Panc1 (cell line): ENCODE data around the gene PGM2. TPM values are rescaled to one million over a fixed set of nuclear protein-coding genes. Genes with fewer than 3 reads are reported as not detected.

Source experiments
- ATAC-seq: fragments of 200-7000 bp; cut with Tn5 transposase; 2 replicates; pipeline ENCODE4 v1.9.1; 2020; ENCODE audit warnings: mild to moderate bottlenecking, moderate library complexity
- BruUV-seq: library from RNA; stranded (reverse); fragments of 400-500 nt; replicated peaks from 2 replicates; lab custom pipeline; 2021; lab: Mats Ljungman, UMichigan
- CTCF ChIA-PET: fragments of 300-600 bp; sonication (Branson Sonifier 250); formaldehyde crosslinking; loops from one replicate; lab custom pipeline; 2022; ENCODE audit warnings: antibody characterized with exemption; lab: Charles Lee
- POLR2A ChIA-PET: fragments of 300-600 bp; sonication (Branson Sonifier 250); formaldehyde crosslinking; loops from one replicate; lab custom pipeline; 2022; ENCODE audit warnings: antibody characterized with exemption; lab: Charles Lee
- DNase-seq: peaks from one replicate; pipeline ENCODE4 v3.0.0-alpha.2; 2010; ENCODE audit warnings: low read depth, low spot score
- H3K27ac ChIP-seq: 2 replicates; pipeline ENCODE4 v1.5.1; 2011; ENCODE audit warnings: mild to moderate bottlenecking, low read length, inconsistent platforms
- H3K27me3 ChIP-seq: fragments of 200-500 bp; sonication (Bioruptor generic); 2 replicates; pipeline ENCODE4 v1.6.0; 2014; ENCODE audit warnings: low read length, inconsistent platforms; ENCODE audit not compliant: control insufficient read depth, insufficient read depth
- H3K36me3 ChIP-seq: fragments of 200-500 bp; sonication (Bioruptor generic); 2 replicates; pipeline ENCODE4 v1.5.1; 2014; ENCODE audit warnings: inconsistent platforms, mild to moderate bottlenecking, low read length, moderate library complexity; ENCODE audit not compliant: control insufficient read depth, insufficient read depth
- H3K4me1 ChIP-seq: 2 replicates; pipeline ENCODE4 v1.5.1; 2011; ENCODE audit warnings: inconsistent platforms, mild to moderate bottlenecking, low read length, moderate library complexity; ENCODE audit not compliant: control insufficient read depth, insufficient read depth
- H3K4me3 ChIP-seq, 2 experiments: 2 replicates each; pipeline ENCODE4 v1.5.1; 2011 to 2012; ENCODE audit warnings: low read depth in 2 of 2, low read length in 2 of 2, mild to moderate bottlenecking in 2 of 2, inconsistent platforms in 1 of 2, moderate library complexity in 1 of 2
- H3K9me3 ChIP-seq: fragments of 200-500 bp; sonication (Bioruptor generic); 2 replicates; pipeline ENCODE4 v1.5.1; 2014; ENCODE audit warnings: low read depth, mild to moderate bottlenecking, inconsistent platforms, low read length, moderate library complexity; ENCODE audit not compliant: control insufficient read depth, insufficient read depth
- CTCF ChIP-seq: fragments of 450-650 bp; IDR thresholded peaks from 2 replicates; pipeline ENCODE4 v1.5.1; 2017; ENCODE audit warnings: mild to moderate bottlenecking
- POLR2AphosphoS5 ChIP-seq: IDR thresholded peaks from 2 replicates; pipeline ENCODE4 v1.6.1; 2012; ENCODE audit warnings: mild to moderate bottlenecking, low read depth, low read length, moderate library complexity
- SIN3A ChIP-seq: IDR thresholded peaks from 2 replicates; pipeline ENCODE4 v1.6.1; 2012; ENCODE audit warnings: low read depth, mild to moderate bottlenecking, low read length, moderate library complexity, borderline replicate concordance; ENCODE audit not compliant: insufficient read depth
- TCF7L2 ChIP-seq: IDR thresholded peaks from 2 replicates; pipeline ENCODE4 v1.6.1; 2011; ENCODE audit warnings: mild to moderate bottlenecking, low read depth, low read length, inconsistent platforms
- in situ Hi-C: cut with HindIII; loops from 2 replicates; pipeline ENCODE4 v1.10.0; 2016; ENCODE audit warnings: low sequenced_read_pairs, low pct_unique_long_range_greater_than_20kb
- intact Hi-C: fragments of 100-400 bp; cut with micrococcal nuclease; formaldehyde crosslinking; loops from one replicate; pipeline ENCODE4 v1.10.0; 2022; ENCODE audit not compliant: unreplicated experiment
- total RNA-seq: library from RNA; stranded (reverse); gene quantifications from one replicate; pipeline ENCODE4 v1.2.1, GENCODE V29; 2021; ENCODE audit not compliant: unreplicated experiment
- TF ChIP-seq, protein P1 (sequence below), 2 experiments: IDR thresholded peaks; 2 replicates each; pipeline ENCODE4 v1.6.1; 2011 to 2012; ENCODE audit warnings: low read depth in 2 of 2, control low read depth in 1 of 2, low read length in 1 of 2, mild to moderate bottlenecking in 1 of 2, moderate library complexity in 1 of 2; ENCODE audit not compliant: insufficient read depth in 1 of 2

PGM2 gene
- total RNA-seq, 1 experiment from 2014 or later, result 15.4 TPM

GRCh38 chr4:37825968-37826294 lies 555 bp upstream of the PGM2 start:
- peak; percentile 25 for DNase-seq
- H3K9me3 ChIP-seq, result no peaks in the 10 kb centered on the region
- POLR2A ChIA-PET, result no interaction called here
- H3K36me3 ChIP-seq, result no peaks in the 10 kb centered on the region
- H3K27ac ChIP-seq, result no peak overlapping the region; the same call in none of the 2 replicates
- peak; percentile 43 for ATAC-seq
- H3K4me1 ChIP-seq, result peaks cover 3% of the 10 kb centered on the region; the same call in 1 of the 2 replicates
- no TSS peak for BruUV-seq
- TF ChIP-seq TCF7L2 (no peak), CTCF (no peak), SIN3A (no peak), POLR2AphosphoS5 (no peak)
- TF ChIP-seq, protein P1, sequence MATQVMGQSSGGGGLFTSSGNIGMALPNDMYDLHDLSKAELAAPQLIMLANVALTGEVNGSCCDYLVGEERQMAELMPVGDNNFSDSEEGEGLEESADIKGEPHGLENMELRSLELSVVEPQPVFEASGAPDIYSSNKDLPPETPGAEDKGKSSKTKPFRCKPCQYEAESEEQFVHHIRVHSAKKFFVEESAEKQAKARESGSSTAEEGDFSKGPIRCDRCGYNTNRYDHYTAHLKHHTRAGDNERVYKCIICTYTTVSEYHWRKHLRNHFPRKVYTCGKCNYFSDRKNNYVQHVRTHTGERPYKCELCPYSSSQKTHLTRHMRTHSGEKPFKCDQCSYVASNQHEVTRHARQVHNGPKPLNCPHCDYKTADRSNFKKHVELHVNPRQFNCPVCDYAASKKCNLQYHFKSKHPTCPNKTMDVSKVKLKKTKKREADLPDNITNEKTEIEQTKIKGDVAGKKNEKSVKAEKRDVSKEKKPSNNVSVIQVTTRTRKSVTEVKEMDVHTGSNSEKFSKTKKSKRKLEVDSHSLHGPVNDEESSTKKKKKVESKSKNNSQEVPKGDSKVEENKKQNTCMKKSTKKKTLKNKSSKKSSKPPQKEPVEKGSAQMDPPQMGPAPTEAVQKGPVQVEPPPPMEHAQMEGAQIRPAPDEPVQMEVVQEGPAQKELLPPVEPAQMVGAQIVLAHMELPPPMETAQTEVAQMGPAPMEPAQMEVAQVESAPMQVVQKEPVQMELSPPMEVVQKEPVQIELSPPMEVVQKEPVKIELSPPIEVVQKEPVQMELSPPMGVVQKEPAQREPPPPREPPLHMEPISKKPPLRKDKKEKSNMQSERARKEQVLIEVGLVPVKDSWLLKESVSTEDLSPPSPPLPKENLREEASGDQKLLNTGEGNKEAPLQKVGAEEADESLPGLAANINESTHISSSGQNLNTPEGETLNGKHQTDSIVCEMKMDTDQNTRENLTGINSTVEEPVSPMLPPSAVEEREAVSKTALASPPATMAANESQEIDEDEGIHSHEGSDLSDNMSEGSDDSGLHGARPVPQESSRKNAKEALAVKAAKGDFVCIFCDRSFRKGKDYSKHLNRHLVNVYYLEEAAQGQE (IDR thresholded peaks at IDR 0.05; ENCODE audit: insufficient read depth in 1 of 2, low read depth in 2 of 2, low read length in 1 of 2), result no peak
- CTCF ChIA-PET, result interaction anchor here (0.6 to 0.8 kb wide), 2 partner anchors 13 to 91 kb away, joined by 3 read pairs; no protein-coding TSS in a partner anchor
- no peaks in the 10 kb centered on the region for H3K27me3 ChIP-seq
- intact Hi-C loops, result no loop called here
- H3K4me3 ChIP-seq, result peak overlapping the region; percentile 72 to 73
- in situ Hi-C loops, result no loop called here

GRCh38 chr4:37827030-37827685 lies 672 bp downstream of the PGM2 start:
- Histone ChIP-seq H3K4me1 (peaks cover 3% of the 10 kb centered on the region; the same call in 1 of the 2 replicates), H3K27ac (peak overlapping the region; percentile 51), H3K36me3 (no peaks in the 10 kb centered on the region), H3K9me3 (no peaks in the 10 kb centered on the region), H3K4me3 (peak overlapping the region; percentile 72 to 73), H3K27me3 (no peaks in the 10 kb centered on the region)
- in situ Hi-C loops (no loop called here), intact Hi-C loops (no loop called here)
- DNase-seq, result no peak
- ATAC-seq, result peak; percentile 54; the same call in 1 of the 2 replicates
- CTCF ChIA-PET, result no interaction called here
- POLR2A ChIA-PET, result no interaction called here
- no peak for TF ChIP-seq TCF7L2
- TF ChIP-seq SIN3A, result no peak
- TF ChIP-seq CTCF, result no peak
- TF ChIP-seq, protein P1 (IDR thresholded peaks at IDR 0.05; ENCODE audit: insufficient read depth in 1 of 2, low read depth in 2 of 2, low read length in 1 of 2), result no peak
- TF ChIP-seq POLR2AphosphoS5, result no peak
- BruUV-seq, result no TSS peak
